SK-N-SH (cell line): ENCODE measurements around the gene CRYAA.
"Not testable (repeated sequence)": the region's sequence is repeated elsewhere in the genome, so short reads cannot be mapped to it uniquely, and the experiment has no call there.

Source experiments
- CTCF ChIP-seq: fragments of 200-600 bp; sonication (generic); IDR thresholded peaks from 2 replicates; pipeline ENCODE4 v1.6.1; 2017; ENCODE audit warnings: antibody characterized with exemption, mild to moderate bottlenecking, moderate library complexity
- MAX ChIP-seq: IDR thresholded peaks from 2 replicates; pipeline ENCODE4 v1.4.0; 2012; ENCODE audit warnings: low read depth
- MXI1 ChIP-seq: IDR thresholded peaks from 2 replicates; pipeline ENCODE4 v1.6.1; 2012; ENCODE audit warnings: mild to moderate bottlenecking, low read depth, low read length, improper control_type of control experiment
- PBX3 ChIP-seq: IDR thresholded peaks from 2 replicates; pipeline ENCODE4; 2012
- POLR2AphosphoS5 ChIP-seq: IDR thresholded peaks from 2 replicates; pipeline ENCODE4 v1.6.1; 2012; ENCODE audit warnings: low read depth, low read length
- TEAD4 ChIP-seq: IDR thresholded peaks from 2 replicates; pipeline ENCODE4 v1.4.0; 2012; ENCODE audit warnings: mild to moderate bottlenecking, borderline replicate concordance; ENCODE audit not compliant: insufficient read depth
- USF1 ChIP-seq: IDR thresholded peaks from 2 replicates; pipeline ENCODE4 v1.4.0; 2012; ENCODE audit warnings: low read depth, borderline replicate concordance
- ZBTB33 ChIP-seq: IDR thresholded peaks from 2 replicates; pipeline ENCODE4 v1.4.0; 2012; ENCODE audit warnings: low read depth, borderline replicate concordance

- not testable (repeated sequence) for TF ChIP-seq TEAD4, MAX, MXI1, CTCF, USF1, ZBTB33, PBX3, POLR2AphosphoS5
These were observed 34.3 kb upstream of the CRYAA start for GRCh38 chr21:43134520-43134919.
